GM12864 (cell line): ENCODE results near the gene SCNN1G.
A peak's percentile ranks its signal among the peaks of the same experiment; 100 is the strongest.

Experiments used
- DNase-seq: peaks from one replicate; pipeline ENCODE4 v3.0.0-alpha.2; 2011; ENCODE audit warnings: low read depth
- H3K4me3 ChIP-seq: 2 replicates; pipeline ENCODE4 v1.5.1; 2011; ENCODE audit warnings: mild to moderate bottlenecking, low read depth, low read length, control low read depth
- TF ChIP-seq, protein P1 (sequence below): IDR thresholded peaks from 2 replicates; pipeline ENCODE4 v1.5.1; 2011; ENCODE audit warnings: low read depth, mild to moderate bottlenecking, moderate library complexity, low read length, control low read depth, inconsistent platforms; ENCODE audit errors: missing control alignments

SCNN1G gene

DNA sequence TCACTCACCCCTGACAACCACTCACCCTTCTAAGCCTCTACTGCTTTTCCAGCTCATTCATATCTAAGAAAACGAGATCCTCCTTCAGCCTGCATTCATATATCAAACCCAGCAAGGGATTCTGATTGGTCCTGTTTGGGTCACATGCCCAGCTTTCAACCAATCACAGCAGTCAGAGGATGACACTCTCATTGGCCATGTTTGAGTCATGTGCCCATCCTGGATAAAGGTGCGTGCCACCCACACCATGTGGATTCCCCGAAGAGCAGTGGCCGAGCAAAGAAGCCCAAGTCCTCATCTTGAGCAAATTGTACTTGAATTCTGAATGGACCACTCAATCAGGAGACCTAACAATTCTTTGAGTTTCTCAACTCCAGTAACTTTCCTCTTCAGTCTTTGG lies 45.0 kb downstream of the SCNN1G start:
- no peak overlapping the region for H3K4me3 ChIP-seq
- TF ChIP-seq, protein P1, sequence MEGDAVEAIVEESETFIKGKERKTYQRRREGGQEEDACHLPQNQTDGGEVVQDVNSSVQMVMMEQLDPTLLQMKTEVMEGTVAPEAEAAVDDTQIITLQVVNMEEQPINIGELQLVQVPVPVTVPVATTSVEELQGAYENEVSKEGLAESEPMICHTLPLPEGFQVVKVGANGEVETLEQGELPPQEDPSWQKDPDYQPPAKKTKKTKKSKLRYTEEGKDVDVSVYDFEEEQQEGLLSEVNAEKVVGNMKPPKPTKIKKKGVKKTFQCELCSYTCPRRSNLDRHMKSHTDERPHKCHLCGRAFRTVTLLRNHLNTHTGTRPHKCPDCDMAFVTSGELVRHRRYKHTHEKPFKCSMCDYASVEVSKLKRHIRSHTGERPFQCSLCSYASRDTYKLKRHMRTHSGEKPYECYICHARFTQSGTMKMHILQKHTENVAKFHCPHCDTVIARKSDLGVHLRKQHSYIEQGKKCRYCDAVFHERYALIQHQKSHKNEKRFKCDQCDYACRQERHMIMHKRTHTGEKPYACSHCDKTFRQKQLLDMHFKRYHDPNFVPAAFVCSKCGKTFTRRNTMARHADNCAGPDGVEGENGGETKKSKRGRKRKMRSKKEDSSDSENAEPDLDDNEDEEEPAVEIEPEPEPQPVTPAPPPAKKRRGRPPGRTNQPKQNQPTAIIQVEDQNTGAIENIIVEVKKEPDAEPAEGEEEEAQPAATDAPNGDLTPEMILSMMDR = no peak
- peak; percentile 8 for DNase-seq

DNA sequence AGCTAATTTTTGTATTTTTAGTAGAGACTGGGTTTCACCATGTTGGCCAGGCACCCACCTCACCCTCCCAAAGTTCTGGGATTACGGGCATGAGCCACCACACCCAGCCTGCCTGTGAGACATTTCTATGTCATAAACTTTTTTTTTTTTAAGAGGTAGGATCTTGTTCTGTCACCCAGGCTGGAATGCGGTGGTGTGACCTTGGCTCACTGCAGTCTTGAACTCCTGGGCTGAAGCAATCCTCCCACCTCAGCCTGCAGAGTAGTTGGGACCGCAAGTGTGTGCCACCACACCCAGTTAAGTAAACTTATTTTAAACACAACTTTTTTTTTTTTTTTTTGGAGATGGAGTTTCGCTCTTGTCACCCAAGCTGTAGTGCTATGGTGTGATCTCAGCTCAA lies 47.2 kb downstream of the SCNN1G start:
- DNase-seq = no peak
- H3K4me3 ChIP-seq = no peak overlapping the region
- TF ChIP-seq, protein P1 = no peak

DNA sequence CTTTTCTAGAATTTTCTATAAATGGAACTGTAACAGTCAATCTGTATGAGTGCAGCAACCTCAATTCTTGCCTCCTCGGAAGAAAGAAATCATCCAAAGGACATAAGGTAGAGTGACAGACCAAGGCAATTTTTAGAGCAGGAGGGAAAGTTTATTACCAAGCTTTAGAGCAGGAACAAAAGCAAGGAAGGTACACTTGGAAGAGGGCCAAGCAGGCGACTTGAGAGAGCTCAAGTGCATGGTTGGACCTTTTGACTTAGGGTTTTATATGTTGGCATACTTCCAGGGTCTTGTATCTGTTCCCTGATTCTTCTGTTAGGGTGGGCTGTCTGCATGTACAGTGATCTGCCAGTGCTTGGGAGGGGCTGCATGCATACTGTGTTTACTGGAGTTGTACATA lies 50.3 kb downstream of the SCNN1G start:
- no peak overlapping the region for H3K4me3 ChIP-seq
- TF ChIP-seq, protein P1 = no peak
- no peak for DNase-seq

DNA sequence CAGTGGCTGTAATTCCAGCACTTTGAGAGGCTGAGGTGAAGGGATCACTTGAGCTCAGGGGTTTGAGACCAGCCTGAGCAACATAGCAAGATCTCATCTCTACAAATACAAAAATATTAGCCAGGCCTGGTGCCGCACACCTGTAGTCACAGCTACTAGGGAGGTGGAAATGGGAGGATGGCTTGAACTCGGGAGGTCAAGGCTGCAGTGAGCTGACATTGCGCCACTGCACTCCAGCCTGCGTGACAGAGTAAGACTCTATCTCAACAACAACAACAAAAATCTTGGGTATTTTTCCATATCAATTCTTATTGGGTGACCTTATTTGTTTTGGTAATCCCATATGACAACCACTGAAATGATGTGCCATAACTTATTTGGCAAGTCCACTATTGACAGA lies 52.6 kb downstream of the SCNN1G start:
- DNase-seq = no peak
- H3K4me3 ChIP-seq = no peak overlapping the region
- TF ChIP-seq, protein P1 = no peak

DNA sequence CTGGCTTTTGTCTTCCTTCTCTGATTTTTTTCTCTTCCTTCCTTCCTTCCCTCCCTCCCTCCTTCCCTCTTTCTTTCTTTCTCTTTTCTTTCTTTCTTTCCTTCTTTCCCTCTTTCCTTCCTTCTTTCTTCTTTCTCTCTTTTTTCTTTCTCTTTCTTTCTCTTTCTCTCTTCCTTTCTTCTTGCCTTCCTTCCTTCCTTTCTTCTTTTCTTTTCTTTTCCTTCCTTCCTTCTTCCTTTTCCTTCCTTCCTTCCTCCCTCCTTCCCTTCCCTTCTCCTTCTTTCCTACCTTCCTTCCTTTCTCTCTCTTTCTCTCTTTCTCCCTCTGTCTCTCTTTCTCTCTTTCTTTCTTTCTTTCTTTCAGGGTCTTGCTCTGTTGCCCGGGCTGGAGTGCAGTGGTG lies 54.4 kb downstream of the SCNN1G start:
- H3K4me3 ChIP-seq = no peak overlapping the region
- no peak for DNase-seq
- TF ChIP-seq, protein P1 = no peak

DNA sequence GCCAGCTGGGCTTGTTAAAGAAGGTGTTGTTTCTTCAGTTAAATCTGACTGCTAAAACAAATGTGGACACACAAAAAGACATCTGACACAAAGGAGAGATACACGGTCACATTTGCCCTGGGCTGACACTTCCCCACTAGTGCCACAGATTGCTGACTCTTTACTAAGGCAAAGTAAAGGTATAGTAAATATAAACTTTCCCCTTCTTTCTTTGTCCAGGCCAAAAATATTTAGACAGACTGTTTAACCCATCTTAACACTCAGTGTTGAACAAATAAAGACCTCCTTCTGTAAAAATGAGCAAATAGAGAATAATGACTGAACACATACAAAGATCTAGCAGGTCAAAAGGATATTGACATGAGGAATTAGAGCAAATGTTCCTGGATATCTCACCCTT lies 58.4 kb downstream of the SCNN1G start:
- TF ChIP-seq, protein P1 = no peak
- H3K4me3 ChIP-seq = no peak overlapping the region
- no peak for DNase-seq

DNA sequence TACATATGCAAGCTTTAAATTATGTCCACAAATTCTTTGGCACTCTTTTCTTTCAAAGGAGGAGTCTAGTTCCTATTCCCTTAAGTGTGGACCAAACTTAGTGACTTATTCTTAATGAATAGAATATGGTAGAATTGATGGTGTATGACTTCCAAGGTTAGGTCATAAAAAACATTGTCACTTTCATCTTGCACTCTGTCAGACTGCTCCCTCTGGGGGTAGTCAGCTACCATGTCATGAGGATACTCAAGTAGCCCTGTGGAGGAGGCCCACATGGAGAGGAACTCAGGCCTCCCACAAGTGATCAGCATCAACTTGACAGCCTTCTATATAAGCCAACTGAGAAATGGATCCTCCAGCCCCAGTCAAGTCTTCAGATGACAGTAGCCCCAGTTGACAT lies 61.6 kb downstream of the SCNN1G start:
- no peak overlapping the region for H3K4me3 ChIP-seq
- TF ChIP-seq, protein P1 = no peak
- DNase-seq = no peak
